Upper lobe of right lung (tissue), 1 donor: ENCODE data around the gene NUP214. TPM values are rescaled to one million over a fixed set of nuclear protein-coding genes. Genes with fewer than 3 reads are reported as not detected.

ENCODE experiments used
- ATAC-seq: fragments of 200-7000 bp; cut with Tn5 transposase; one replicate; pipeline ENCODE4 v1.9.1; 2020; ENCODE audit warnings: mild to moderate bottlenecking, moderate library complexity
- DNase-seq: peaks from one replicate; pipeline ENCODE4 v3.0.0-alpha.2; 2020
- H3K27ac ChIP-seq: fragments of 200-600 bp; one replicate; pipeline ENCODE4 v1.8.0; 2022
- H3K27me3 ChIP-seq: fragments of 200-600 bp; one replicate; pipeline ENCODE4 v1.8.0; 2022; ENCODE audit warnings: mild to moderate bottlenecking
- H3K36me3 ChIP-seq: fragments of 200-600 bp; one replicate; pipeline ENCODE4 v1.8.0; 2022
- H3K4me1 ChIP-seq: fragments of 200-600 bp; one replicate; pipeline ENCODE4 v1.8.0; 2022
- H3K4me3 ChIP-seq: fragments of 200-600 bp; one replicate; pipeline ENCODE4 v1.8.0; 2022; ENCODE audit warnings: mild to moderate bottlenecking
- H3K9me3 ChIP-seq: fragments of 200-600 bp; one replicate; pipeline ENCODE4 v1.8.0; 2022
- CTCF ChIP-seq: fragments of 200-600 bp; IDR thresholded peaks from one replicate; pipeline ENCODE4 v1.8.0; 2022; ENCODE audit warnings: antibody characterized with exemption
- intact Hi-C: fragments of 100-400 bp; cut with DNase I; formaldehyde crosslinking; loops from one replicate; pipeline ENCODE4 v1.11.0; 2022
- total RNA-seq: library from RNA; stranded (reverse); fragmentation: NEBNext Ultra II Directional; extraction: Animal tissue kit (Norgen Biotek cat#: 25700); gene quantifications from one replicate; pipeline ENCODE4 v1.2.1, GENCODE V29; 2021
- donor health status: DM: no; HTN: yes; CAD: no; lungs with severe emphysema.

Gene NUP214
- total RNA-seq, 1 donor from 2014 or later = 52.2 TPM

- Histone ChIP-seq H3K27ac (no peak overlapping the region), H3K27me3 (no peaks in the 10 kb centered on the region), H3K9me3 (no peaks in the 10 kb centered on the region), H3K36me3 (peaks cover 96% of the 10 kb centered on the region), H3K4me3 (no peak overlapping the region), H3K4me1 (no peaks in the 10 kb centered on the region)
- TF ChIP-seq CTCF = no peak
- intact Hi-C loops = no loop called here
- no peak for DNase-seq
- ATAC-seq = no peak
Observed at GRCh38 chr9:131162886-131163285, 37.5 kb downstream of the NUP214 start.

- no peak for TF ChIP-seq CTCF
- H3K4me3 ChIP-seq = no peak overlapping the region
- ATAC-seq (no peak), DNase-seq (no peak)
- intact Hi-C loops = no loop called here
- peaks cover 86% of the 10 kb centered on the region for H3K36me3 ChIP-seq
- no peaks in the 10 kb centered on the region for H3K9me3 ChIP-seq
- H3K4me1 ChIP-seq = no peaks in the 10 kb centered on the region
- H3K27me3 ChIP-seq = no peaks in the 10 kb centered on the region
- no peak overlapping the region for H3K27ac ChIP-seq
Observed at GRCh38 chr9:131165523-131165922, 40.1 kb downstream of the NUP214 start.

- Histone ChIP-seq H3K27ac (no peak overlapping the region), H3K4me3 (no peak overlapping the region), H3K36me3 (peaks cover 80% of the 10 kb centered on the region), H3K9me3 (no peaks in the 10 kb centered on the region), H3K4me1 (no peaks in the 10 kb centered on the region), H3K27me3 (no peaks in the 10 kb centered on the region)
- peak; percentile 67 for ATAC-seq
- DNase-seq = no peak
- no peak for TF ChIP-seq CTCF
- intact Hi-C loops = no loop called here
Observed at GRCh38 chr9:131167146-131167692, 41.8 kb downstream of the NUP214 start.

- no peak for TF ChIP-seq CTCF
Observed at GRCh38 chr9:131167936-131168335, 42.5 kb downstream of the NUP214 start.

GRCh38 chr9:131169563-131170240, 44.3 kb downstream of the NUP214 start:
- H3K27me3 ChIP-seq = no peaks in the 10 kb centered on the region
- no peaks in the 10 kb centered on the region for H3K9me3 ChIP-seq
- no peaks in the 10 kb centered on the region for H3K4me1 ChIP-seq
- no peak for TF ChIP-seq CTCF
- H3K27ac ChIP-seq = no peak overlapping the region
- H3K4me3 ChIP-seq = no peak overlapping the region
- intact Hi-C loops = no loop called here
- DNase-seq (no peak), ATAC-seq (no peak)
- peaks cover 66% of the 10 kb centered on the region for H3K36me3 ChIP-seq

More at GRCh38 chr9:131167936-131168335, 42.5 kb downstream of the NUP214 start:
- Histone ChIP-seq H3K4me3 (no peak overlapping the region), H3K36me3 (peaks cover 73% of the 10 kb centered on the region), H3K9me3 (no peaks in the 10 kb centered on the region), H3K27me3 (no peaks in the 10 kb centered on the region), H3K4me1 (no peaks in the 10 kb centered on the region), H3K27ac (no peak overlapping the region)
- intact Hi-C loops = no loop called here
- ATAC-seq = no peak
- DNase-seq = no peak
